Left ventricle myocardium inferior (tissue), 1 donor: ENCODE results near the gene PHACTR4. TPM values are rescaled to one million over a fixed set of nuclear protein-coding genes. Genes with fewer than 3 reads are reported as not detected.

Experiments
- DNase-seq: peaks from one replicate; pipeline ENCODE4 v3.0.0-alpha.2; 2020
- H3K27ac ChIP-seq: fragments of 200-600 bp; replicated peaks from 2 replicates; pipeline ENCODE4 v1.8.0; 2021
- H3K27me3 ChIP-seq: fragments of 200-600 bp; 2 replicates; pipeline ENCODE4 v1.8.0; 2021; ENCODE audit warnings: low read depth
- H3K36me3 ChIP-seq: fragments of 200-600 bp; 2 replicates; pipeline ENCODE4 v1.8.0; 2021
- H3K4me1 ChIP-seq: fragments of 200-600 bp; 2 replicates; pipeline ENCODE4 v1.8.0; 2021
- H3K4me3 ChIP-seq: fragments of 200-600 bp; 2 replicates; pipeline ENCODE4 v1.8.0; 2021; ENCODE audit warnings: mild to moderate bottlenecking, moderate library complexity
- H3K9me3 ChIP-seq: fragments of 200-600 bp; replicated peaks from 2 replicates; pipeline ENCODE4 v1.8.0; 2021
- CTCF ChIP-seq: fragments of 200-600 bp; IDR thresholded peaks from 2 replicates; pipeline ENCODE4 v1.8.0; 2021; ENCODE audit warnings: antibody characterized with exemption, mild to moderate bottlenecking, borderline replicate concordance
- intact Hi-C: fragments of 100-400 bp; cut with micrococcal nuclease; formaldehyde crosslinking; loops from one replicate; pipeline ENCODE4 v1.11.0; 2022
- total RNA-seq: library from RNA; stranded (reverse); fragmentation: NEBNext Ultra II Directional; extraction: Animal tissue kit (Norgen Biotek cat#: 25700); gene quantifications from one replicate; pipeline ENCODE4 v1.2.1, GENCODE V29; 2021
- donor health status: DM: no; HTN: yes; CAD: no; lungs with severe emphysema.

Gene PHACTR4
- total RNA-seq, 1 donor from 2014 or later: 13.6 TPM

- no peak for TF ChIP-seq CTCF
Observed at GRCh38 chr1:28426831-28427230, 57.3 kb downstream of the PHACTR4 start.

GRCh38 chr1:28428012-28428411 lies 58.5 kb downstream of the PHACTR4 start:
- no peak for DNase-seq
- Histone ChIP-seq H3K27ac (no peak overlapping the region), H3K36me3 (no peaks in the 10 kb centered on the region), H3K4me3 (no peak overlapping the region), H3K4me1 (no peaks in the 10 kb centered on the region), H3K9me3 (no peaks in the 10 kb centered on the region), H3K27me3 (no peaks in the 10 kb centered on the region)
- no peak for TF ChIP-seq CTCF
- intact Hi-C loops: no loop called here

More at GRCh38 chr1:28426831-28427230, 57.3 kb downstream of the PHACTR4 start:
- no peaks in the 10 kb centered on the region for H3K27me3 ChIP-seq
- no peaks in the 10 kb centered on the region for H3K9me3 ChIP-seq
- no peak overlapping the region for H3K27ac ChIP-seq
- no peaks in the 10 kb centered on the region for H3K36me3 ChIP-seq
- DNase-seq: no peak
- H3K4me3 ChIP-seq: no peak overlapping the region
- intact Hi-C loops: no loop called here
- H3K4me1 ChIP-seq: no peaks in the 10 kb centered on the region

- intact Hi-C loops: no loop called here
- no peak for DNase-seq
- no peak overlapping the region for H3K27ac ChIP-seq
- H3K4me1 ChIP-seq: peaks cover 5% of the 10 kb centered on the region
- no peak for TF ChIP-seq CTCF
- no peaks in the 10 kb centered on the region for H3K27me3 ChIP-seq
- no peak overlapping the region for H3K4me3 ChIP-seq
- no peaks in the 10 kb centered on the region for H3K9me3 ChIP-seq
- H3K36me3 ChIP-seq: no peaks in the 10 kb centered on the region
Observed at GRCh38 chr1:28428990-28429520, 59.5 kb downstream of the PHACTR4 start.

- H3K27ac ChIP-seq: peak overlapping the region; percentile 88
Observed at GRCh38 chr1:28436211-28436769, 66.8 kb downstream of the PHACTR4 start.

GRCh38 chr1:28437264-28437923 lies 67.9 kb downstream of the PHACTR4 start:
- H3K27me3 ChIP-seq: no peaks in the 10 kb centered on the region
- H3K4me3 ChIP-seq: peak overlapping the region; percentile 58
- DNase-seq: no peak
- H3K4me1 ChIP-seq: peaks cover 37% of the 10 kb centered on the region
- peak overlapping the region; percentile 88 for H3K27ac ChIP-seq
- H3K36me3 ChIP-seq: no peaks in the 10 kb centered on the region
- no peak for TF ChIP-seq CTCF
- no peaks in the 10 kb centered on the region for H3K9me3 ChIP-seq
- intact Hi-C loops: no loop called here

More at GRCh38 chr1:28436211-28436769, 66.8 kb downstream of the PHACTR4 start:
- Histone ChIP-seq H3K36me3 (no peaks in the 10 kb centered on the region), H3K9me3 (no peaks in the 10 kb centered on the region), H3K4me3 (no peak overlapping the region), H3K27me3 (no peaks in the 10 kb centered on the region), H3K4me1 (peaks cover 37% of the 10 kb centered on the region)
- intact Hi-C loops: no loop called here
- TF ChIP-seq CTCF: no peak
- DNase-seq: no peak
